SK-N-SH treated with all-trans-retinoic acid at 6 μM for 48 hours (cell line): ENCODE data around the gene CLIP3.

Experiments used
- TCF4 ChIP-seq: fragments of 250-450 bp; sonication (Bioruptor Pico); IDR thresholded peaks from 2 replicates; pipeline ENCODE4 v1.8.0; 2021; ENCODE audit warnings: mild to moderate bottlenecking, moderate library complexity, borderline replicate concordance
- ZFP30 ChIP-seq: fragments of 450-650 bp; formaldehyde crosslinking; IDR thresholded peaks from 2 replicates; pipeline ENCODE4 v1.5.0; 2022; ENCODE audit warnings: mild to moderate bottlenecking, moderate library complexity
- ZNF565 ChIP-seq: fragments of 450-650 bp; formaldehyde crosslinking; conservative IDR thresholded peaks from 2 replicates; pipeline ENCODE4 v1.5.0; 2020; ENCODE audit warnings: low read depth, mild to moderate bottlenecking, moderate library complexity
- ZNF8 ChIP-seq: fragments of 450-650 bp; formaldehyde crosslinking; IDR thresholded peaks from 2 replicates; pipeline ENCODE4 v1.5.0; 2020; ENCODE audit warnings: mild to moderate bottlenecking, moderate library complexity
- TF ChIP-seq, protein P1 (sequence below): fragments of 250-450 bp; sonication (Bioruptor Pico); IDR thresholded peaks from 2 replicates; pipeline ENCODE4 v1.5.1; 2020; ENCODE audit warnings: low read depth, mild to moderate bottlenecking, moderate library complexity
- TF ChIP-seq, protein P2 (sequence below): fragments of 250-450 bp; sonication (Bioruptor Pico); IDR thresholded peaks from 2 replicates; pipeline ENCODE4 v1.8.0; 2020; ENCODE audit warnings: mild to moderate bottlenecking, moderate library complexity, borderline replicate concordance
- TF ChIP-seq, protein P3 (sequence below): fragments of 250-450 bp; sonication (Bioruptor Pico); IDR thresholded peaks from 2 replicates; pipeline ENCODE4 v1.8.0; 2021; ENCODE audit warnings: low read depth, mild to moderate bottlenecking, moderate library complexity, borderline replicate concordance

DNA sequence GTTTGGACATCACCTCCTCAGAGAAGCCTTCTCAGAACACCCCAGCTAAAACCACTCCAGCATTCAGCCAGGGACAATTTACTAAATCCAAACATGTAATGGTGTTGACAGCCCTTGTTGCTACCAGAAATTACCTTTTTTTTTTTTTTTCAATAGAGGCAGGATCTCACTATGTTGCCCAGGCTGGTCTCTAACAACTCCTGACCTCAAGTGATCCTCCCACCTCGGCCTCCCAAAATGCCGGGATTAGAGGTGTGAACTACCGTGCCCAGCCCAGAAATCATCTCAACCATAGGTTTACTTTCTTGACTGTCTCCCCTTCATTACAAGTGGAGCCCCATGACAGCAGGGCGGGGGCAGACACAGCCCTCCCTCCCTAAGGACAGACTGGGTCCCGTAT, 9.2 kb downstream of the CLIP3 start:
- TF ChIP-seq, protein P1, sequence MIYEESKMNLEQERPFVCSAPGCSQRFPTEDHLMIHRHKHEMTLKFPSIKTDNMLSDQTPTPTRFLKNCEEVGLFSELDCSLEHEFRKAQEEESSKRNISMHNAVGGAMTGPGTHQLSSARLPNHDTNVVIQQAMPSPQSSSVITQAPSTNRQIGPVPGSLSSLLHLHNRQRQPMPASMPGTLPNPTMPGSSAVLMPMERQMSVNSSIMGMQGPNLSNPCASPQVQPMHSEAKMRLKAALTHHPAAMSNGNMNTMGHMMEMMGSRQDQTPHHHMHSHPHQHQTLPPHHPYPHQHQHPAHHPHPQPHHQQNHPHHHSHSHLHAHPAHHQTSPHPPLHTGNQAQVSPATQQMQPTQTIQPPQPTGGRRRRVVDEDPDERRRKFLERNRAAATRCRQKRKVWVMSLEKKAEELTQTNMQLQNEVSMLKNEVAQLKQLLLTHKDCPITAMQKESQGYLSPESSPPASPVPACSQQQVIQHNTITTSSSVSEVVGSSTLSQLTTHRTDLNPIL (CRISPR knock-in tag), result no peak
- TF ChIP-seq ZFP30 (CRISPR knock-in tag), result no peak
- TF ChIP-seq, protein P2, sequence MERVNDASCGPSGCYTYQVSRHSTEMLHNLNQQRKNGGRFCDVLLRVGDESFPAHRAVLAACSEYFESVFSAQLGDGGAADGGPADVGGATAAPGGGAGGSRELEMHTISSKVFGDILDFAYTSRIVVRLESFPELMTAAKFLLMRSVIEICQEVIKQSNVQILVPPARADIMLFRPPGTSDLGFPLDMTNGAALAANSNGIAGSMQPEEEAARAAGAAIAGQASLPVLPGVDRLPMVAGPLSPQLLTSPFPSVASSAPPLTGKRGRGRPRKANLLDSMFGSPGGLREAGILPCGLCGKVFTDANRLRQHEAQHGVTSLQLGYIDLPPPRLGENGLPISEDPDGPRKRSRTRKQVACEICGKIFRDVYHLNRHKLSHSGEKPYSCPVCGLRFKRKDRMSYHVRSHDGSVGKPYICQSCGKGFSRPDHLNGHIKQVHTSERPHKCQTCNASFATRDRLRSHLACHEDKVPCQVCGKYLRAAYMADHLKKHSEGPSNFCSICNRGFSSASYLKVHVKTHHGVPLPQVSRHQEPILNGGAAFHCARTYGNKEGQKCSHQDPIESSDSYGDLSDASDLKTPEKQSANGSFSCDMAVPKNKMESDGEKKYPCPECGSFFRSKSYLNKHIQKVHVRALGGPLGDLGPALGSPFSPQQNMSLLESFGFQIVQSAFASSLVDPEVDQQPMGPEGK (CRISPR knock-in tag), result no peak
- no peak for TF ChIP-seq ZNF565 (CRISPR knock-in tag)
- TF ChIP-seq, protein P3, sequence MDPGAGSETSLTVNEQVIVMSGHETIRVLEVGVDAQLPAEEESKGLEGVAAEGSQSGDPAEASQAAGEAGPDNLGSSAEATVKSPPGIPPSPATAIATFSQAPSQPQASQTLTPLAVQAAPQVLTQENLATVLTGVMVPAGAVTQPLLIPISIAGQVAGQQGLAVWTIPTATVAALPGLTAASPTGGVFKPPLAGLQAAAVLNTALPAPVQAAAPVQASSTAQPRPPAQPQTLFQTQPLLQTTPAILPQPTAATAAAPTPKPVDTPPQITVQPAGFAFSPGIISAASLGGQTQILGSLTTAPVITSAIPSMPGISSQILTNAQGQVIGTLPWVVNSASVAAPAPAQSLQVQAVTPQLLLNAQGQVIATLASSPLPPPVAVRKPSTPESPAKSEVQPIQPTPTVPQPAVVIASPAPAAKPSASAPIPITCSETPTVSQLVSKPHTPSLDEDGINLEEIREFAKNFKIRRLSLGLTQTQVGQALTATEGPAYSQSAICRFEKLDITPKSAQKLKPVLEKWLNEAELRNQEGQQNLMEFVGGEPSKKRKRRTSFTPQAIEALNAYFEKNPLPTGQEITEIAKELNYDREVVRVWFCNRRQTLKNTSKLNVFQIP (CRISPR knock-in tag), result no peak
- TF ChIP-seq ZNF8 (CRISPR knock-in tag), result no peak
- no peak for TF ChIP-seq TCF4 (CRISPR knock-in tag)
